HepG2 (cell line): ENCODE measurements around the gene WNK2. TPM values are rescaled to one million over a fixed set of nuclear protein-coding genes. Genes with fewer than 3 reads are reported as not detected.

ENCODE experiments used
- ARID2 ChIP-seq: sonication (generic); formaldehyde crosslinking; IDR thresholded peaks from 2 replicates; pipeline ENCODE4 v1.8.1; 2022; ENCODE audit warnings: mild to moderate bottlenecking, missing genetic modification reagents, borderline replicate concordance
- ATF1 ChIP-seq: IDR thresholded peaks from 2 replicates; pipeline ENCODE4 v1.6.1; 2016; ENCODE audit warnings: mild to moderate bottlenecking, control low read depth
- ATF7 ChIP-seq, 2 experiments: fragments of 450-650 bp in 1 of 2; sonication (generic) in 1 of 2; formaldehyde crosslinking in 1 of 2; IDR thresholded peaks; 2 replicates each; pipeline versions ENCODE4 v1.4.0 to v1.6.1; 2016 to 2020; ENCODE audit warnings: antibody characterized with exemption in 1 of 2, mild to moderate bottlenecking in 1 of 2, missing genetic modification reagents in 1 of 2
- CTCF ChIP-seq: sonication (generic); formaldehyde crosslinking; IDR thresholded peaks from 2 replicates; pipeline ENCODE4 v1.5.0; 2020; ENCODE audit warnings: mild to moderate bottlenecking, missing genetic modification reagents, moderate library complexity
- LRRFIP1 ChIP-seq: sonication (generic); formaldehyde crosslinking; conservative IDR thresholded peaks from 2 replicates; pipeline ENCODE4 v1.4.0; 2020; ENCODE audit warnings: missing genetic modification reagents
- MAFF ChIP-seq: IDR thresholded peaks from 2 replicates; pipeline ENCODE4 v1.6.1; 2011; ENCODE audit warnings: low read depth, low read length, improper control_type of control experiment
- SIX4 ChIP-seq: sonication (generic); formaldehyde crosslinking; IDR thresholded peaks from 2 replicates; pipeline ENCODE4 v1.4.0; 2020; ENCODE audit warnings: missing genetic modification reagents
- SMARCC2 ChIP-seq: fragments of 450-650 bp; IDR thresholded peaks from 2 replicates; pipeline ENCODE4 v1.6.1; 2017; ENCODE audit warnings: antibody characterized with exemption, mild to moderate bottlenecking
- SNRNP70 ChIP-seq: fragments of 200-400 bp; formaldehyde crosslinking; IDR thresholded peaks from 2 replicates; pipeline ENCODE4 v1.6.1; 2017; ENCODE audit warnings: mild to moderate bottlenecking, low read depth, low read length, moderate library complexity
- TBL1XR1 ChIP-seq: fragments of 150-350 bp; IDR thresholded peaks from 2 replicates; pipeline ENCODE4 v1.6.1; 2014; ENCODE audit warnings: borderline replicate concordance, low read length; ENCODE audit not compliant: partially characterized antibody
- THRA ChIP-seq: sonication (generic); formaldehyde crosslinking; IDR thresholded peaks from 2 replicates; pipeline ENCODE4 v1.4.0; 2020; ENCODE audit warnings: missing genetic modification reagents, borderline replicate concordance
- ZBTB38 ChIP-seq: sonication (generic); formaldehyde crosslinking; IDR thresholded peaks from 2 replicates; pipeline ENCODE4 v1.5.1; 2020; ENCODE audit warnings: mild to moderate bottlenecking, missing genetic modification reagents
- ZNF326 ChIP-seq: sonication (generic); formaldehyde crosslinking; IDR thresholded peaks from 2 replicates; pipeline ENCODE4 v1.4.0; 2020; ENCODE audit warnings: missing genetic modification reagents, borderline replicate concordance
- ZNF512 ChIP-seq: sonication (generic); formaldehyde crosslinking; IDR thresholded peaks from 2 replicates; pipeline ENCODE4 v1.4.0; 2020; ENCODE audit warnings: mild to moderate bottlenecking, missing genetic modification reagents
- ZNF547 ChIP-seq: sonication (generic); formaldehyde crosslinking; IDR thresholded peaks from 2 replicates; pipeline ENCODE4 v1.5.1; 2020; ENCODE audit warnings: mild to moderate bottlenecking, missing genetic modification reagents
- ZNF557 ChIP-seq: sonication (generic); formaldehyde crosslinking; IDR thresholded peaks from 2 replicates; pipeline ENCODE4 v1.4.0; 2020; ENCODE audit warnings: missing genetic modification reagents
- ZNF607 ChIP-seq: sonication (generic); formaldehyde crosslinking; IDR thresholded peaks from 2 replicates; pipeline ENCODE4 v1.5.1; 2020; ENCODE audit warnings: missing genetic modification reagents, mild to moderate bottlenecking, borderline replicate concordance
- ZNF768 ChIP-seq: sonication (generic); formaldehyde crosslinking; IDR thresholded peaks from 2 replicates; pipeline ENCODE4 v1.4.0; 2020; ENCODE audit warnings: missing genetic modification reagents
- ZNF781 ChIP-seq: sonication (generic); formaldehyde crosslinking; IDR thresholded peaks from 2 replicates; pipeline ENCODE4 v1.5.1; 2020; ENCODE audit warnings: borderline replicate concordance, mild to moderate bottlenecking, missing genetic modification reagents; ENCODE audit errors: not compliant biosample characterization
- ZSCAN12 ChIP-seq: sonication (generic); formaldehyde crosslinking; IDR thresholded peaks from 2 replicates; pipeline ENCODE4 v1.9.0; 2021; ENCODE audit warnings: mild to moderate bottlenecking, missing genetic modification reagents
- ZSCAN30 ChIP-seq: sonication (generic); formaldehyde crosslinking; IDR thresholded peaks from 2 replicates; pipeline ENCODE4 v1.5.0; 2020; ENCODE audit warnings: mild to moderate bottlenecking, missing genetic modification reagents
- polyA plus RNA-seq, 8 experiments: library from polyadenylated mRNA; depleted of rRNA in 3 of 8; stranded (reverse) in 7 of 8; unstranded in 1 of 8; fragments of >200 nt; fragmentation: Illumina TruSeq in 4 of 8; extraction: Trizol in 4 of 8; gene quantifications; 2 replicates each; pipeline versions ENCODE4 v1.2.1 to v1.2.3, GENCODE V29; 2011 to 2016; ENCODE audit warnings: low read depth in 4 of 8, missing spikeins in 1 of 8, mixed read lengths in 1 of 8; ENCODE audit not compliant: insufficient read depth in 1 of 8
- total RNA-seq, 5 experiments: library from RNA; depleted of rRNA; stranded (reverse); fragments of >200 nt; fragmentation: Illumina TruSeq; extraction: Trizol; gene quantifications; 2 replicates each; pipeline ENCODE4 v1.2.3, GENCODE V29; 2016; ENCODE audit warnings: low read depth in 1 of 5
- TF ChIP-seq, protein P1 (sequence below): IDR thresholded peaks from 2 replicates; pipeline ENCODE4 v1.6.1; 2016; ENCODE audit warnings: missing genetic modification reagents, missing compliant biosample characterization

WNK2 gene
- total and polyA plus RNA-seq, 2 of the 13 experiments (the other 11 are each of a cell fraction or from before 2014, with no cell fraction given) = 10.5 to 12.0 TPM

DNA sequence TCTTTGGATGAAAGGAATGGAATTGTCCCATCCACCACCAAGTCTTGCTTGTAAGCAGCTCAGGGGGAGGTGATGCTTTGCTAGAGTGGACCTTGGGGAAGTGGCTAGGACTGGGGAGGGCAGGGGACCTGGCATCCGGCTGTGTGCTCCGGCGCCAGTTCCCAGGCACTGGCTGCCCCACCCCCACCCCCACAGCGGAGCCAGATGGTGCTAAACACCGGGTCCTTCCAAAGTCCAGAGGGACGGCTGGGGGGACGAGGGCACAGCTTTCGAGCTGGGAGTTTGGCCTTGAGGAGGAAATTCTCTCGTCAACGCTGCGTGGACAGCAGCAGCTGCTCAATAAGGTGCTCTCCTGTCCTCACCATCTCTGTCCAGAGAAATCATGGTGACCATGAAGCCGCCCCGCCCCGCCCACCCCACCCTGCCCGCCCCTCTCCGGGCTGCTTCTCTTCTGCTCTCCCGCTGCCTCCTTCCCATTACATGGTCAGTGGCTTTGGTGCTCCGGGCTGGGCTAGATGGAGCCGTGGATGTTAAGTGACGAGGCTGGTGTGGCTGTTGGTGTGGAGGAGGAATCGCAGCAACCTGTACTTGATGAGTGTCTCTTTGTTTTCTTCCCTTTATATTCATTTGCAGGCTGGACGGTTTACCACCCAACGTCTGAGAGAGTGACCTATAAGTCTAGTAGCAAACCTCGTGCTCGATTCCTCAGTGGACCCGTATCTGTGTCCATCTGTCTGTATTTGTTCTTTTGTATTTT is 115.7 kb downstream of the WNK2 start (continued):
- TF ChIP-seq ZNF768 (CRISPR knock-in tag) (no peak), ZNF557 (CRISPR knock-in tag) (no peak), ARID2 (CRISPR knock-in tag) (no peak), TBL1XR1 (peak; percentile 25), ZNF781 (CRISPR knock-in tag) (peak; percentile 10), ZNF512 (CRISPR knock-in tag) (no peak), ZBTB38 (CRISPR knock-in tag) (no peak; the same call in 1 of the 2 replicates), ZNF607 (CRISPR knock-in tag) (no peak), MAFF (no peak), LRRFIP1 (CRISPR knock-in tag) (no peak), SIX4 (CRISPR knock-in tag) (no peak), ZNF547 (no peak), ATF7 (IDR thresholded peaks at IDR 0.05) (no peak), ATF7 (CRISPR knock-in tag; IDR thresholded peaks at IDR 0.05) (peak; percentile 49; the same call in 1 of the 2 replicates), SMARCC2 (no peak), ZSCAN30 (CRISPR knock-in tag) (no peak), THRA (peak; percentile 66; the same call in 1 of the 2 replicates), ZNF326 (CRISPR knock-in tag) (no peak), SNRNP70 (no peak), CTCF (CRISPR knock-in tag) (peak; percentile 18; the same call in 1 of the 2 replicates), ATF1 (CRISPR knock-in tag) (no peak), ZSCAN12 (no peak)
- TF ChIP-seq, protein P1, sequence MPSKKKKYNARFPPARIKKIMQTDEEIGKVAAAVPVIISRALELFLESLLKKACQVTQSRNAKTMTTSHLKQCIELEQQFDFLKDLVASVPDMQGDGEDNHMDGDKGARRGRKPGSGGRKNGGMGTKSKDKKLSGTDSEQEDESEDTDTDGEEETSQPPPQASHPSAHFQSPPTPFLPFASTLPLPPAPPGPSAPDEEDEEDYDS (CRISPR knock-in tag) = peak; percentile 50; the same call in 1 of the 2 replicates
